ACC112 (cell line): ENCODE results near the gene RPL22.

Experiments used
- H2AFZ ChIP-seq: fragments of 200-600 bp; sonication (generic); one replicate; pipeline ENCODE4 v1.6.0; 2017; ENCODE audit warnings: antibody characterized with exemption, low read length; ENCODE audit not compliant: unreplicated experiment
- H3K27ac ChIP-seq: fragments of 200-600 bp; sonication (generic); 2 replicates; pipeline ENCODE4 v1.5.1; 2014; ENCODE audit warnings: low read depth, mild to moderate bottlenecking, antibody characterized with exemption, low read length, moderate library complexity
- H3K27me3 ChIP-seq: fragments of 200-600 bp; sonication (generic); 2 replicates; pipeline ENCODE4 v1.6.1; 2014; ENCODE audit warnings: mild to moderate bottlenecking, antibody characterized with exemption, low read length, moderate library complexity, mixed read lengths; ENCODE audit not compliant: insufficient read depth
- H3K36me3 ChIP-seq: fragments of 200-600 bp; sonication (generic); 2 replicates; pipeline ENCODE4 v1.6.1; 2016; ENCODE audit warnings: mild to moderate bottlenecking, antibody characterized with exemption, low read length, moderate library complexity, mixed read lengths; ENCODE audit not compliant: insufficient read depth
- H3K4me1 ChIP-seq: fragments of 200-600 bp; sonication (generic); one replicate; pipeline ENCODE4 v1.6.1; 2016; ENCODE audit warnings: low read length, mixed read lengths; ENCODE audit not compliant: insufficient read depth, unreplicated experiment, control insufficient read depth
- H3K4me3 ChIP-seq: fragments of 200-600 bp; sonication (generic); 2 replicates; pipeline ENCODE4 v1.5.1; 2014; ENCODE audit warnings: mild to moderate bottlenecking, low read depth, low read length
- H3K79me2 ChIP-seq: fragments of 200-600 bp; sonication (generic); one replicate; pipeline ENCODE4 v1.6.0; 2016; ENCODE audit warnings: low read length; ENCODE audit not compliant: control insufficient read depth, unreplicated experiment, insufficient read depth

Gene RPL22

GRCh38 chr1:6145864-6146410 is 53.5 kb downstream of the RPL22 start:
- Histone ChIP-seq H3K79me2 (no peaks in the 10 kb centered on the region), H2AFZ (no peak overlapping the region), H3K27ac (no peak overlapping the region), H3K36me3 (no peaks in the 10 kb centered on the region), H3K4me1 (no peaks in the 10 kb centered on the region), H3K4me3 (no peak overlapping the region), H3K27me3 (peaks cover 44% of the 10 kb centered on the region)

GRCh38 chr1:6145396-6145750 is 54.0 kb downstream of the RPL22 start:
- Histone ChIP-seq H2AFZ (no peak overlapping the region), H3K27me3 (peaks cover 43% of the 10 kb centered on the region), H3K4me3 (no peak overlapping the region), H3K4me1 (no peaks in the 10 kb centered on the region), H3K36me3 (no peaks in the 10 kb centered on the region), H3K79me2 (no peaks in the 10 kb centered on the region), H3K27ac (no peak overlapping the region)

GRCh38 chr1:6144647-6145395 is 54.6 kb downstream of the RPL22 start:
- H3K4me3 ChIP-seq, result no peak overlapping the region
- no peaks in the 10 kb centered on the region for H3K79me2 ChIP-seq
- H2AFZ ChIP-seq, result no peak overlapping the region
- H3K36me3 ChIP-seq, result no peaks in the 10 kb centered on the region
- no peak overlapping the region for H3K27ac ChIP-seq
- H3K4me1 ChIP-seq, result no peaks in the 10 kb centered on the region
- H3K27me3 ChIP-seq, result peaks cover 38% of the 10 kb centered on the region

- H3K4me3 ChIP-seq, result no peak overlapping the region
- peaks cover 31% of the 10 kb centered on the region for H3K27me3 ChIP-seq
- H3K36me3 ChIP-seq, result no peaks in the 10 kb centered on the region
- no peaks in the 10 kb centered on the region for H3K79me2 ChIP-seq
- H3K27ac ChIP-seq, result no peak overlapping the region
- no peaks in the 10 kb centered on the region for H3K4me1 ChIP-seq
- no peak overlapping the region for H2AFZ ChIP-seq
These were observed 55.2 kb downstream of the RPL22 start for GRCh38 chr1:6144175-6144574.

- Histone ChIP-seq H3K36me3 (no peaks in the 10 kb centered on the region), H3K27me3 (peaks cover 25% of the 10 kb centered on the region; the same call in 1 of the 2 replicates)
These were observed 56.0 kb downstream of the RPL22 start for GRCh38 chr1:6143395-6143794.

GRCh38 chr1:6142734-6143133 is 56.7 kb downstream of the RPL22 start:
- no peak overlapping the region for H2AFZ ChIP-seq
- H3K4me3 ChIP-seq, result no peak overlapping the region
- no peak overlapping the region for H3K27ac ChIP-seq
- peaks cover 18% of the 10 kb centered on the region; the same call in 1 of the 2 replicates for H3K27me3 ChIP-seq
- no peaks in the 10 kb centered on the region for H3K36me3 ChIP-seq
- H3K4me1 ChIP-seq, result no peaks in the 10 kb centered on the region
- H3K79me2 ChIP-seq, result no peaks in the 10 kb centered on the region

More at GRCh38 chr1:6143395-6143794, 56.0 kb downstream of the RPL22 start:
- H2AFZ ChIP-seq, result no peak overlapping the region
- H3K27ac ChIP-seq, result no peak overlapping the region
- no peaks in the 10 kb centered on the region for H3K79me2 ChIP-seq
- no peaks in the 10 kb centered on the region for H3K4me1 ChIP-seq
- no peak overlapping the region for H3K4me3 ChIP-seq

- no peaks in the 10 kb centered on the region for H3K36me3 ChIP-seq
- H3K27ac ChIP-seq, result no peak overlapping the region
- H3K4me1 ChIP-seq, result no peaks in the 10 kb centered on the region
- peaks cover 14% of the 10 kb centered on the region; the same call in 1 of the 2 replicates for H3K27me3 ChIP-seq
- no peak overlapping the region for H2AFZ ChIP-seq
- no peak overlapping the region for H3K4me3 ChIP-seq
- no peaks in the 10 kb centered on the region for H3K79me2 ChIP-seq
These were observed 57.3 kb downstream of the RPL22 start for GRCh38 chr1:6142036-6142621.

GRCh38 chr1:6141592-6141991 is 57.8 kb downstream of the RPL22 start:
- Histone ChIP-seq H3K27me3 (peaks cover 9% of the 10 kb centered on the region; the same call in 1 of the 2 replicates), H2AFZ (no peak overlapping the region), H3K4me1 (no peaks in the 10 kb centered on the region), H3K36me3 (no peaks in the 10 kb centered on the region), H3K79me2 (no peaks in the 10 kb centered on the region), H3K4me3 (no peak overlapping the region), H3K27ac (no peak overlapping the region)

- Histone ChIP-seq H3K79me2 (no peaks in the 10 kb centered on the region), H3K27me3 (peaks cover 7% of the 10 kb centered on the region), H3K27ac (no peak overlapping the region), H3K4me3 (no peak overlapping the region), H2AFZ (no peak overlapping the region), H3K36me3 (no peaks in the 10 kb centered on the region), H3K4me1 (no peaks in the 10 kb centered on the region)
These were observed 59.0 kb downstream of the RPL22 start for GRCh38 chr1:6140413-6140812.

- no peak overlapping the region for H3K4me3 ChIP-seq
- H3K4me1 ChIP-seq, result no peaks in the 10 kb centered on the region
- H3K27ac ChIP-seq, result no peak overlapping the region
- H2AFZ ChIP-seq, result no peak overlapping the region
- no peaks in the 10 kb centered on the region for H3K36me3 ChIP-seq
- no peaks in the 10 kb centered on the region for H3K79me2 ChIP-seq
- peaks cover 14% of the 10 kb centered on the region for H3K27me3 ChIP-seq
These were observed 61.6 kb downstream of the RPL22 start for GRCh38 chr1:6137758-6138157.
